OCI-LY1 (cell line): Measurements from ENCODE around the gene SLC9A1.

ENCODE experiments used
- EZH2 ChIP-seq: fragments of 200-600 bp; sonication (generic), shearing (Covaris generic); IDR thresholded peaks from 2 replicates; pipeline ENCODE4 v1.8.0; 2017; ENCODE audit warnings: borderline replicate concordance, mixed run types, mild to moderate bottlenecking, antibody characterized with exemption, low read length, moderate library complexity, mixed read lengths
- TF ChIP-seq, protein P1 (sequence below): fragments of 200-600 bp; sonication (generic), shearing (Covaris generic); IDR thresholded peaks from 2 replicates; pipeline ENCODE4 v1.5.1; 2017; ENCODE audit warnings: mild to moderate bottlenecking, antibody characterized with exemption, low read length, moderate library complexity, mixed read lengths

DNA sequence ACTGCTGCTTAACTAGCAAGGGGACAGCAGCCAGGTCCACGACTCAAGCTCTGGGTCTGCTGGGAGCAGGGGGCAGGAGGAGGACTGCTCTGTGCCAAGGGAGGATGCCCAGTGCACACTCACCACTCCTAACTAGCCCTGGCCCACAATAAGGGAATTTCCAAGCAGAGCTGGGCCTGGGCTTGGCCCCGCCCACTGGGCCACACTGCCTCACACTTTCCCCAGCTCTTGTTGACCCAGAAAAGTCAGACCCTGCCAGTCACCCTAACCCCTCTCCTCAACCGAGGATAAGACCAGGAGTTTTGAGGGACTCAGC lies 18.7 kb downstream of the SLC9A1 start:
- TF ChIP-seq, protein P1, sequence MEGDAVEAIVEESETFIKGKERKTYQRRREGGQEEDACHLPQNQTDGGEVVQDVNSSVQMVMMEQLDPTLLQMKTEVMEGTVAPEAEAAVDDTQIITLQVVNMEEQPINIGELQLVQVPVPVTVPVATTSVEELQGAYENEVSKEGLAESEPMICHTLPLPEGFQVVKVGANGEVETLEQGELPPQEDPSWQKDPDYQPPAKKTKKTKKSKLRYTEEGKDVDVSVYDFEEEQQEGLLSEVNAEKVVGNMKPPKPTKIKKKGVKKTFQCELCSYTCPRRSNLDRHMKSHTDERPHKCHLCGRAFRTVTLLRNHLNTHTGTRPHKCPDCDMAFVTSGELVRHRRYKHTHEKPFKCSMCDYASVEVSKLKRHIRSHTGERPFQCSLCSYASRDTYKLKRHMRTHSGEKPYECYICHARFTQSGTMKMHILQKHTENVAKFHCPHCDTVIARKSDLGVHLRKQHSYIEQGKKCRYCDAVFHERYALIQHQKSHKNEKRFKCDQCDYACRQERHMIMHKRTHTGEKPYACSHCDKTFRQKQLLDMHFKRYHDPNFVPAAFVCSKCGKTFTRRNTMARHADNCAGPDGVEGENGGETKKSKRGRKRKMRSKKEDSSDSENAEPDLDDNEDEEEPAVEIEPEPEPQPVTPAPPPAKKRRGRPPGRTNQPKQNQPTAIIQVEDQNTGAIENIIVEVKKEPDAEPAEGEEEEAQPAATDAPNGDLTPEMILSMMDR, result no peak
- TF ChIP-seq EZH2, result no peak
